Astrocyte (in vitro differentiated cells and primary cell): Measurements from ENCODE around the gene HS6ST1. TPM values are rescaled to one million over a fixed set of nuclear protein-coding genes. Genes with fewer than 3 reads are reported as not detected.

Source experiments
- DNase-seq: peaks from one replicate; pipeline ENCODE4 v3.0.0-alpha.2; 2010; ENCODE audit warnings: low read depth
- FAIRE-seq: peaks from 2 replicates; lab custom pipeline; 2011; peaks lifted over from hg19 to GRCh38; lab: Jason Lieb, UNC
- H2AFZ ChIP-seq: 2 replicates; pipeline ENCODE4 v1.6.0; 2012; ENCODE audit warnings: low read depth, low read length, inconsistent platforms
- H3K27ac ChIP-seq: 2 replicates; pipeline ENCODE4 v1.5.1; 2011; ENCODE audit warnings: low read depth, low read length, inconsistent platforms
- H3K27me3 ChIP-seq: 2 replicates; pipeline ENCODE4 v1.6.0; 2011; ENCODE audit warnings: low read length, inconsistent platforms; ENCODE audit not compliant: insufficient read depth
- H3K36me3 ChIP-seq: 2 replicates; pipeline ENCODE4 v1.5.1; 2011; ENCODE audit warnings: low read length, inconsistent platforms; ENCODE audit not compliant: insufficient read depth
- H3K4me1 ChIP-seq: 2 replicates; pipeline ENCODE4 v1.5.1; 2011; ENCODE audit warnings: low read length, inconsistent platforms; ENCODE audit not compliant: insufficient read depth
- H3K4me2 ChIP-seq: 2 replicates; pipeline ENCODE4 v1.6.0; 2012; ENCODE audit warnings: low read length, inconsistent platforms
- H3K4me3 ChIP-seq: 2 replicates; pipeline ENCODE4 v1.5.1; 2011; ENCODE audit warnings: low read depth, mild to moderate bottlenecking, low read length, inconsistent platforms; ENCODE audit not compliant: insufficient read depth
- H3K79me2 ChIP-seq: 2 replicates; pipeline ENCODE4 v1.6.0; 2012; ENCODE audit warnings: mild to moderate bottlenecking, low read length, inconsistent platforms; ENCODE audit not compliant: insufficient read depth
- H3K9ac ChIP-seq: 2 replicates; pipeline ENCODE4 v1.6.0; 2012; ENCODE audit warnings: mild to moderate bottlenecking, low read length, inconsistent platforms
- H3K9me3 ChIP-seq: 2 replicates; pipeline ENCODE4 v1.5.1; 2012; ENCODE audit warnings: low read depth, mild to moderate bottlenecking, low read length, inconsistent platforms; ENCODE audit not compliant: insufficient read depth
- H4K20me1 ChIP-seq: 2 replicates; pipeline ENCODE4 v1.6.0; 2012; ENCODE audit warnings: low read length, inconsistent platforms; ENCODE audit not compliant: insufficient read depth
- H3K27ac Mint-ChIP-seq: one replicate; pipeline ENCODE4 v1.8.0; 2021; ENCODE audit warnings: mild to moderate bottlenecking, mixed read lengths; ENCODE audit not compliant: unreplicated experiment
- H3K27me3 Mint-ChIP-seq: one replicate; pipeline ENCODE4 v1.8.0; 2021; ENCODE audit warnings: low read depth, mixed read lengths; ENCODE audit not compliant: unreplicated experiment
- H3K36me3 Mint-ChIP-seq: one replicate; pipeline ENCODE4 v1.8.0; 2021; ENCODE audit warnings: low read depth, mixed read lengths; ENCODE audit not compliant: unreplicated experiment
- H3K4me1 Mint-ChIP-seq: one replicate; pipeline ENCODE4 v1.8.0; 2021; ENCODE audit warnings: low read depth, mixed read lengths; ENCODE audit not compliant: unreplicated experiment
- H3K4me3 Mint-ChIP-seq: one replicate; pipeline ENCODE4 v1.8.0; 2021; ENCODE audit warnings: mild to moderate bottlenecking, moderate library complexity, mixed read lengths; ENCODE audit not compliant: unreplicated experiment
- H3K9me3 Mint-ChIP-seq: one replicate; pipeline ENCODE4 v1.8.0; 2021; ENCODE audit warnings: mild to moderate bottlenecking, mixed read lengths; ENCODE audit not compliant: unreplicated experiment
- CTCF ChIP-seq: IDR thresholded peaks from 2 replicates; pipeline ENCODE4 v1.5.1; 2011; ENCODE audit warnings: low read depth, mild to moderate bottlenecking, inconsistent platforms, low read length, moderate library complexity; ENCODE audit not compliant: insufficient read depth
- EZH2 ChIP-seq: IDR thresholded peaks from 2 replicates; pipeline ENCODE4 v1.6.1; 2012; ENCODE audit warnings: mild to moderate bottlenecking, low read length, inconsistent platforms; ENCODE audit not compliant: insufficient read depth
- total RNA-seq: library from RNA; stranded (reverse); gene quantifications from 2 replicates; pipeline ENCODE4 v1.2.1, GENCODE V29; 2021

Gene HS6ST1
- total RNA-seq, 1 donor from 2014 or later = 20.5 TPM

GRCh38 chr2:128273469-128274081 is 45.1 kb downstream of the HS6ST1 start:
- no peak for FAIRE-seq
- no peaks in the 10 kb centered on the region for H3K27me3 ChIP-seq
- H3K4me2 ChIP-seq = no peak overlapping the region
- no peak for DNase-seq
- H3K4me3 ChIP-seq = no peak overlapping the region
- no peak overlapping the region for H3K27ac ChIP-seq
- no peaks in the 10 kb centered on the region for H3K9me3 ChIP-seq
- no peaks in the 10 kb centered on the region for H3K36me3 ChIP-seq
- TF ChIP-seq CTCF = no peak
- TF ChIP-seq EZH2 = no peak
- peaks cover 6% of the 10 kb centered on the region for H3K9me3 Mint-ChIP-seq
- peaks cover 59% of the 10 kb centered on the region for H4K20me1 ChIP-seq
- no peak overlapping the region for H3K4me3 Mint-ChIP-seq
- no peak overlapping the region for H3K27ac Mint-ChIP-seq
- H2AFZ ChIP-seq = no peak overlapping the region
- H3K79me2 ChIP-seq = peaks cover 5% of the 10 kb centered on the region
- H3K4me1 Mint-ChIP-seq = peaks cover 8% of the 10 kb centered on the region
- H3K4me1 ChIP-seq = no peaks in the 10 kb centered on the region
- H3K36me3 Mint-ChIP-seq = peaks cover 9% of the 10 kb centered on the region
- H3K27me3 Mint-ChIP-seq = no peaks in the 10 kb centered on the region
- H3K9ac ChIP-seq = no peak overlapping the region

GRCh38 chr2:128272601-128273468 is 45.8 kb downstream of the HS6ST1 start:
- Histone ChIP-seq H3K4me1 (no peaks in the 10 kb centered on the region), H3K9me3 (no peaks in the 10 kb centered on the region), H3K36me3 (no peaks in the 10 kb centered on the region), H2AFZ (no peak overlapping the region), H4K20me1 (peaks cover 56% of the 10 kb centered on the region), H3K79me2 (peaks cover 5% of the 10 kb centered on the region), H3K27me3 (no peaks in the 10 kb centered on the region), H3K4me2 (no peak overlapping the region), H3K9ac (no peak overlapping the region), H3K27ac (no peak overlapping the region), H3K4me3 (no peak overlapping the region)
- peaks cover 8% of the 10 kb centered on the region for H3K4me1 Mint-ChIP-seq
- peaks cover 6% of the 10 kb centered on the region for H3K9me3 Mint-ChIP-seq
- no peak overlapping the region for H3K27ac Mint-ChIP-seq
- no peak for DNase-seq
- H3K4me3 Mint-ChIP-seq = no peak overlapping the region
- H3K36me3 Mint-ChIP-seq = peaks cover 9% of the 10 kb centered on the region
- no peaks in the 10 kb centered on the region for H3K27me3 Mint-ChIP-seq
- TF ChIP-seq CTCF (no peak), EZH2 (no peak)
- no peak for FAIRE-seq
